ENCODE data around the gene ABTB1.

DNA sequence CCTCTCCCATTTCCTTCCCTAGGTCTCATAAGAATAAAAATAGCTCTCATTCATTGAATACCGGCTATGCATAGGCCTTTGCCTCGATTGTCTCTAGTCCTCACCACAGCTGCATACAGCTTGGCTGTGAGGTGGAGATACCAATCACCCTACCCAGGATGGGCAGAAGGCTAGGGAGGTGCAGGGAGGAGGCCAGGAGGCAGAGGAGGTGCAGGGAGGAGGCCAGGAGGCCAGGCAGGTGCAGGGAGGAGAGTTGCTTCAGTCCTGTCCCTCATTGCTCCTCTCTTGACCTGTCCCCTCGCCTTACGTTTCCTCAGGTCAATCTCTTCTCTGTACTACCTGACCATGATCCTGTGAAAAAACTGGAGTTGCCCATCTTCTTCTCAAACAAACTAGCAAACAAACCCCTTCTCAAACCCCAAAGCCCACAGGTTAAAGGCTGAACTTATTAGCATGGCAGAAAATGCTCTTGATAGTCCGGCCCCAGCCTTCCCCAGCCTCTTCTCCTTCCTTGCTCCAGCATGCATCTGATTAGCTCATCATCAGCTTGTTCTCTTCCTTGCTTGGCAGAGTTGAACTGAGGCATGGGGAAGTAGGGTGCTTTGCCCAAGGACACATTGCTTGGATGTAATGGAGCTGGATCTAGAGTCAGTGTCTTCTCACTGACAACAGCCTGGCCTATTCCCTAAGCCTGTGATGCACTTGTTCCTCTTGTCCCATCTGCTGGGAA is 27.9 kb upstream of the ABTB1 start:
- TF ChIP-seq EZH2 (IDR thresholded peaks at IDR 0.05; ENCODE audit: borderline replicate concordance, insufficient read depth, low read length, poor library complexity, severe bottlenecking) (no peak), TAF1 (IDR thresholded peaks at IDR 0.05; ENCODE audit: low read depth) (no peak), POLR2AphosphoS5 (IDR thresholded peaks at IDR 0.05) (no peak), EP300 (conservative IDR thresholded peaks at IDR 0.05; ENCODE audit: poor library complexity, severe bottlenecking) (no peak)
- TF ChIP-seq, protein P1, sequence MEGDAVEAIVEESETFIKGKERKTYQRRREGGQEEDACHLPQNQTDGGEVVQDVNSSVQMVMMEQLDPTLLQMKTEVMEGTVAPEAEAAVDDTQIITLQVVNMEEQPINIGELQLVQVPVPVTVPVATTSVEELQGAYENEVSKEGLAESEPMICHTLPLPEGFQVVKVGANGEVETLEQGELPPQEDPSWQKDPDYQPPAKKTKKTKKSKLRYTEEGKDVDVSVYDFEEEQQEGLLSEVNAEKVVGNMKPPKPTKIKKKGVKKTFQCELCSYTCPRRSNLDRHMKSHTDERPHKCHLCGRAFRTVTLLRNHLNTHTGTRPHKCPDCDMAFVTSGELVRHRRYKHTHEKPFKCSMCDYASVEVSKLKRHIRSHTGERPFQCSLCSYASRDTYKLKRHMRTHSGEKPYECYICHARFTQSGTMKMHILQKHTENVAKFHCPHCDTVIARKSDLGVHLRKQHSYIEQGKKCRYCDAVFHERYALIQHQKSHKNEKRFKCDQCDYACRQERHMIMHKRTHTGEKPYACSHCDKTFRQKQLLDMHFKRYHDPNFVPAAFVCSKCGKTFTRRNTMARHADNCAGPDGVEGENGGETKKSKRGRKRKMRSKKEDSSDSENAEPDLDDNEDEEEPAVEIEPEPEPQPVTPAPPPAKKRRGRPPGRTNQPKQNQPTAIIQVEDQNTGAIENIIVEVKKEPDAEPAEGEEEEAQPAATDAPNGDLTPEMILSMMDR (IDR thresholded peaks at IDR 0.05; ENCODE audit: poor library complexity, severe bottlenecking), result no peak
- TF ChIP-seq, protein P2, sequence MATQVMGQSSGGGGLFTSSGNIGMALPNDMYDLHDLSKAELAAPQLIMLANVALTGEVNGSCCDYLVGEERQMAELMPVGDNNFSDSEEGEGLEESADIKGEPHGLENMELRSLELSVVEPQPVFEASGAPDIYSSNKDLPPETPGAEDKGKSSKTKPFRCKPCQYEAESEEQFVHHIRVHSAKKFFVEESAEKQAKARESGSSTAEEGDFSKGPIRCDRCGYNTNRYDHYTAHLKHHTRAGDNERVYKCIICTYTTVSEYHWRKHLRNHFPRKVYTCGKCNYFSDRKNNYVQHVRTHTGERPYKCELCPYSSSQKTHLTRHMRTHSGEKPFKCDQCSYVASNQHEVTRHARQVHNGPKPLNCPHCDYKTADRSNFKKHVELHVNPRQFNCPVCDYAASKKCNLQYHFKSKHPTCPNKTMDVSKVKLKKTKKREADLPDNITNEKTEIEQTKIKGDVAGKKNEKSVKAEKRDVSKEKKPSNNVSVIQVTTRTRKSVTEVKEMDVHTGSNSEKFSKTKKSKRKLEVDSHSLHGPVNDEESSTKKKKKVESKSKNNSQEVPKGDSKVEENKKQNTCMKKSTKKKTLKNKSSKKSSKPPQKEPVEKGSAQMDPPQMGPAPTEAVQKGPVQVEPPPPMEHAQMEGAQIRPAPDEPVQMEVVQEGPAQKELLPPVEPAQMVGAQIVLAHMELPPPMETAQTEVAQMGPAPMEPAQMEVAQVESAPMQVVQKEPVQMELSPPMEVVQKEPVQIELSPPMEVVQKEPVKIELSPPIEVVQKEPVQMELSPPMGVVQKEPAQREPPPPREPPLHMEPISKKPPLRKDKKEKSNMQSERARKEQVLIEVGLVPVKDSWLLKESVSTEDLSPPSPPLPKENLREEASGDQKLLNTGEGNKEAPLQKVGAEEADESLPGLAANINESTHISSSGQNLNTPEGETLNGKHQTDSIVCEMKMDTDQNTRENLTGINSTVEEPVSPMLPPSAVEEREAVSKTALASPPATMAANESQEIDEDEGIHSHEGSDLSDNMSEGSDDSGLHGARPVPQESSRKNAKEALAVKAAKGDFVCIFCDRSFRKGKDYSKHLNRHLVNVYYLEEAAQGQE (IDR thresholded peaks at IDR 0.05; ENCODE audit: borderline replicate concordance), result no peak
